LNCaP clone FGC (cell line): ENCODE measurements around the gene NKX2-3.

ENCODE experiments used
- DNase-seq: peaks from one replicate; pipeline ENCODE4 v3.0.0-alpha.2; 2011; ENCODE audit warnings: low read depth
- H3K4me3 ChIP-seq: 2 replicates; pipeline ENCODE4 v1.5.1; 2011; ENCODE audit warnings: mild to moderate bottlenecking, low read depth, low read length, control low read depth
- TF ChIP-seq, protein P1 (sequence below): IDR thresholded peaks from 2 replicates; pipeline ENCODE4 v1.5.1; 2012; ENCODE audit warnings: mild to moderate bottlenecking; ENCODE audit not compliant: control insufficient read depth, insufficient read depth; ENCODE audit errors: extremely low read depth

NKX2-3 gene

DNA sequence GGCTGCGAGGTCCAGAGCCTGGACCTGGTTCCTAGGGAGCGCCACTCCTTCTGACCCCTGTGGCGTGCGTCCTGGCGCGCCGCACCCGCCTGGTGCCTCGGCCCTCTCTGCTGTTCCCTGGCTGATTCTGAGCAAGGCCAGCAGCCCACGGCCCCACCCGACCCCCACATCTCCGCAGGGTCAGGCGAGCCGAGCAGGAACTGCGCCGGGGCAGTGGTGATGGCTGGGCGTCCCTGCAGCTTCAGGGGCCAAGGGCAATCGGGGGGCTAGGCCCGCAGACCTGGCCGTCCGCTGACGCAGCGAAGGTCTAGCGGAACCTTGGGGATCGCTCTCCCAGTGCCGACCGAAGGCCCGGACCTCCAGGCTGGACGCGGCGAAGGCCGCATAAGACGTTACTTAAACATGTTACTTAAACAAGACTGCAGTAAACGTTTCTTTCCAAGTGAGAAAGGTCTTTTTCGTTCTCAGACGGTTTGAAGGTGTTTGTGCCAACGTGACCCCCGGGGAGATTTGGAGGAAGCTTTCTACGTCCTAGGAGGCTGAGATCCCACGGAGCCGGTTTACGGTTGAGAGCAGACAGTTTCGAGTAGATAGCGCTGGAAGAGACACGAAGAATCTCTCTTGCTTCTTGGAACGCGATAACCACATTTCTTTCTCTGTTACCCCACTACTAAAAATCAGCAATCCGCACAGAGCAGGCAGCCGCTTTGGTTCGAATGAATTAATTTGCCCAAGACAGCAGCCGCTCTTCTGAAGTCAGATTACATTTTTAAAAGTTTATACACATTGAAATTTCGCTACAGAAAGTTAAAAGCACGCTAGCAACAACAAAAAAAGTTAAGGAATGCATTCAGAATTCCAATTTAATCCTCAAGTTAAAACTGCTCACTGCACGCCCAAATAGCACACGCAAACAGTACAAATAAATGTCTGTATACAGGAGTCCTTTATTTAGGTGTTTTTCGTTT lies 4.9 kb upstream of the NKX2-3 start:
- TF ChIP-seq, protein P1, sequence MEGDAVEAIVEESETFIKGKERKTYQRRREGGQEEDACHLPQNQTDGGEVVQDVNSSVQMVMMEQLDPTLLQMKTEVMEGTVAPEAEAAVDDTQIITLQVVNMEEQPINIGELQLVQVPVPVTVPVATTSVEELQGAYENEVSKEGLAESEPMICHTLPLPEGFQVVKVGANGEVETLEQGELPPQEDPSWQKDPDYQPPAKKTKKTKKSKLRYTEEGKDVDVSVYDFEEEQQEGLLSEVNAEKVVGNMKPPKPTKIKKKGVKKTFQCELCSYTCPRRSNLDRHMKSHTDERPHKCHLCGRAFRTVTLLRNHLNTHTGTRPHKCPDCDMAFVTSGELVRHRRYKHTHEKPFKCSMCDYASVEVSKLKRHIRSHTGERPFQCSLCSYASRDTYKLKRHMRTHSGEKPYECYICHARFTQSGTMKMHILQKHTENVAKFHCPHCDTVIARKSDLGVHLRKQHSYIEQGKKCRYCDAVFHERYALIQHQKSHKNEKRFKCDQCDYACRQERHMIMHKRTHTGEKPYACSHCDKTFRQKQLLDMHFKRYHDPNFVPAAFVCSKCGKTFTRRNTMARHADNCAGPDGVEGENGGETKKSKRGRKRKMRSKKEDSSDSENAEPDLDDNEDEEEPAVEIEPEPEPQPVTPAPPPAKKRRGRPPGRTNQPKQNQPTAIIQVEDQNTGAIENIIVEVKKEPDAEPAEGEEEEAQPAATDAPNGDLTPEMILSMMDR, result no peak
- no peak for DNase-seq
- H3K4me3 ChIP-seq, result no peak overlapping the region

DNA sequence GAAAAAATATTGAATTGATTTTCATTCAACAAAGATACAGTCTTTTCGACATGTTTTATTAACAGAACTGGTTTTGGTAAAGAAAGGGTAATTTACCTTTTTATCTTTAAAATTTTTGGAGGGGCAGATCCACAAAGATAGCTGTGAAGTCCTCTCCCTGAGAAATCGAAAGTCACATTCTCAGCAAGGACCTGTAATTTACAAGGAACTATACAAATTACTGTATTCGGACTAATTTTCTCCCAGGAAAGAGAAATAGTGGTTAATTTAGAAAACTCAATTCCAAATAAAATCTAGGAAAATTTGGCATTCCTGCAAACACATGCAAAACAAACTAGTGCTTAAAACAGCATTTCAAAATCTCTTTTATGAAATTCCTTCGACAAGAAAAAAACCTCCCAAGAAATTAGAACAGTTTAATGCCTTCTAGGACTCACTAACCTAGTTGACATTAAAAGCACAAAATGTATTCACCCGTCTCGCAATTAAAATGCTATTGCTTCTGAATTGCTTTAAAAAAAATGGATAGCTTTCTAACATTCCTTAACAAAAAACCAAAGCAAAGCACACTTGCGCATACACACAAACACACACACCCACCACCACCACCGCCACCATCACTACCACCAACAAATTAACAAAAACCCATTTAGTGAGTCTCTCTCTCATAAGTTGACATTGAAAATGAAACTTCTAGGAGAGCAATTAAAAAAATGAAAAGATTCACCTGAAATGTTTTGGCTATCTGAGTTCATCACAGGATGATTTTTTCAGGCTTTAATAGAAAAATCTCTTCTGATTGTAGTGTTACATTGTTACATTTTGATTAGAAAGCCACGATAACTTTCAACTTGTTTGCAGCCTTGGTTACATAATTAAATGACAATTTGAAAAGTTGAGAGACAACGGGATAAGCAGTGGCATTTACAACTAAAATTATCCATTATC lies 4.0 kb upstream of the NKX2-3 start:
- no peak overlapping the region for H3K4me3 ChIP-seq
- DNase-seq, result no peak
- TF ChIP-seq, protein P1, result no peak

DNA sequence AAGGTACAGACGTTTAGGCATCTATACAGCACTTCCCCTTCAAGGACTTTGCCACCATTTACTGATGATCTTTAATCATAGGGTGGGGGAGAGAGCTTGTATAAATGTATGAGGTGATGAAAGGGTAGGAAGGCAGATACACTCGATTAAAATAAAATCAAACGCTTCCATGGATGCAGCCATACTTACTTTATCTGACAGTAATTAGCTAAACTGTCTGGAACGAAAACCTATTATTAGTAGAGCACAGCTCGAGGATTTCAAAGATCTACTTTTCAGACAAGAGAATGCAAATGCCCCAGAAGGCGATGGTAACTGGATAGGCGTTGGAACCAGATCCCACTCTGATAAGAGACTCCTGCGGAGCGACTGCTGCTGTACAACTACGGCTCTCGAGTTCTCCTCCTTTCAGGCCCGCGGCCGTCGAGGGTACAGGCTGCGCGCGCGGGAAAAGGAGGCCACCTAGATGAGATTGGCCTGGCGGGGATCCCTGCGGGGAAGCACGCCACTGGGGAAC lies 3.1 kb upstream of the NKX2-3 start:
- TF ChIP-seq, protein P1, result no peak
- H3K4me3 ChIP-seq, result no peak overlapping the region
- no peak for DNase-seq

DNA sequence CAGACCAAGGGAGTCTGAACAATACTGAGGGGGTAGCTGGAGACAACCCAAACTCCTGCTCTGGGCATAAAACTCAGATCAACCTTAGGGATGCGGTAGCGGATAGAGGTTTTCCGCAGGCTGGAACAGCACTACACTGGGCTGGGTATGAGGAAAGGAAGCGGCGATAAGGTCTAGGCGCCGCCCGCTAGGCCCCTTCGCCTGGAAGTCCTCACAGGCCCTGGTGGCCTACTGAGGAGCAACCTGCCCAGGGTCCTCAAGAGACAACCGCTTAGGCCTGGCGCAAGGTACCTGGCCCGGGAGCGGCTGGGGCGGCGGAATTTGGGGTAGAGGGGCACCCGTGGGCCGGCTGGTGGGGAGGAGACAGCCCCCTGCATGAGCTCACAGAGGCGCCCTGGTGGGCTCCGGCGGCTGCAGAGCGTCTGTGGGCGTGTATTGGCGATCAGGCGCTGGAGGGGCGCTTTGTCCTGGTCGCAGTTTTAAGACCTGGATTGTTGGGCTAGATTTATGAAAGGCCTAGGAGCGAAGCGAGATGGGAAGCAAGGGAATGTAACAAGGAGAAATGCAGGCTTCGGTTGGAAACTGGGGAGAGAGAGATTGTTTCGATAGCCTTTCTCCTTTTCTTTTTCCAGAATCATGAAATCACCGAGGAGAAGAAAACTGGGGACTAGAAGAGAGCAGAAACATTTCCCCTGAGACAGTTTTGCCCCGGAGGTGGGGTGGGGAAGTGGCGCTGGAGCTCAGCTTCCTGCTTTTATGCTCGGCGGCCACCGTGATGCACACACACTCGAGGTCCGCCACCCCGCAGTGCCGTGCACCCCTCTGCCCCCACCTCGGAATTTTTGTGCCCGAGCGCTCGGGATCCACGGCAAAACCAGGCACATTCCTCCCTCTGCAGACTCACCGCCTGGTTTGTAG lies 2.4 kb upstream of the NKX2-3 start:
- DNase-seq, result no peak
- TF ChIP-seq, protein P1, result no peak
- H3K4me3 ChIP-seq, result no peak overlapping the region

DNA sequence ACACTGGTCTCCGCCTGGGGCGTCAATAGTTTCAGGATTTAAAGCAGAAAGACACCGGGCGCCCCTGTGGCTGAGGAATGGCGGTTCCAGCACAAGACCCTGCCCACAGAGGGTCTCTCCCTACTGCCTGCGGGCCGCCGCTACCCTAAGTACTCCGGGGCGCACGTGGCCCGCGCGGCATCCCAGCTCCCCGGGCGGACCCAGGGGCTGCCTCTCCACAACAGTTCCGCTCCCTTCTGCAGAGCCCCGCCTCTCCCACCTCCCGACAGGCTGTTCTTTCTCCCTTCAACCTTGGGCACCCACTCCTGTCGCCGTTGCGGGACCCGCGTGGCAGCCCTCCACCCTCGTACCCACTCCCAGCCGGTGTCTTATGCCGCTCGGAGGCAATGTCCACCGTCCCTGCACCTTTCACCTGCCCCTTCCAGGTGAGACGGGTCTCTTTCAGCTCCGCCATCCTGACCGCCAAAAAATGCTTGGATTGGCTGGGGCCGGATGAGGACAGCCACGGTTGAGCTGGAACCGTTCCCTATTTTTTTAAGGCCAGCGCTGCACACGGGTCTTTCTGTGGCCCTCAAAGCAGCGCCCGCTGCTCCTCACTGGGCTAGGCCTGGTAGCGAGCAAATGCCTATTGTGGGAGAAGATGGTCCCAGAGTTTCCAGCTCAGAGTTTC lies 1.6 kb upstream of the NKX2-3 start:
- DNase-seq, result no peak
- TF ChIP-seq, protein P1, result no peak

More for the DNA sequence above, 1.6 kb upstream of the NKX2-3 start:
- H3K4me3 ChIP-seq, result no peak overlapping the region
